CD4-positive, alpha-beta T cell treated with Interleukin-1 beta for 1 hour (primary cell): ENCODE data around the gene TMEM176B.
A peak's percentile ranks its signal among the peaks of the same experiment; 100 is the strongest.
"Not testable (repeated sequence)": the region's sequence is repeated elsewhere in the genome, so short reads cannot be mapped to it uniquely, and the experiment has no call there.

Experiments used
- DNase-seq, 2 donors: peaks; one replicate each; pipeline ENCODE4 v3.0.0-alpha.2; 2020 to 2022

Gene TMEM176B

GRCh38 chr7:150820578-150821198 is 20.5 kb upstream of the TMEM176B start:
- DNase-seq: no peak

- DNase-seq: no peak
These were observed 20.0 kb upstream of the TMEM176B start for GRCh38 chr7:150820148-150820547.

DNA sequence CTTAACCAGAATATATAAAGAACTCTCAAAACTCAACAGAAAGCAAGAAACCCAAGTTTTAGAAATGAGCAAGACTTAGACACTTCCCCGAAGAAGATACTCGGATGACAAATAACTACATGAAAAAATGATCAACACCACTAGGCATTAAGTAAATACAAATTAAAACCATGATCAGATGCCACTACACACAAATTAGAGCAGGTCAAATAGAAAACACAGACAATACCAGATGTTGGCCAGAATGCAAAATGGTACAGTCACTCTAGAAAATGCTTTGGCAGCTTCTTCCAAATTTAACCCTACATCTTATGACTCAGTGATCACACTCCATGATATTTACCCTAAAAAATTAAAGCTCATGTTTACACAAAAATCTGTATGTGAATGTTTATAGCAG is 18.8 kb upstream of the TMEM176B start:
- no peak for DNase-seq

GRCh38 chr7:150814328-150815001 is 14.3 kb upstream of the TMEM176B start:
- DNase-seq: no peak

DNA sequence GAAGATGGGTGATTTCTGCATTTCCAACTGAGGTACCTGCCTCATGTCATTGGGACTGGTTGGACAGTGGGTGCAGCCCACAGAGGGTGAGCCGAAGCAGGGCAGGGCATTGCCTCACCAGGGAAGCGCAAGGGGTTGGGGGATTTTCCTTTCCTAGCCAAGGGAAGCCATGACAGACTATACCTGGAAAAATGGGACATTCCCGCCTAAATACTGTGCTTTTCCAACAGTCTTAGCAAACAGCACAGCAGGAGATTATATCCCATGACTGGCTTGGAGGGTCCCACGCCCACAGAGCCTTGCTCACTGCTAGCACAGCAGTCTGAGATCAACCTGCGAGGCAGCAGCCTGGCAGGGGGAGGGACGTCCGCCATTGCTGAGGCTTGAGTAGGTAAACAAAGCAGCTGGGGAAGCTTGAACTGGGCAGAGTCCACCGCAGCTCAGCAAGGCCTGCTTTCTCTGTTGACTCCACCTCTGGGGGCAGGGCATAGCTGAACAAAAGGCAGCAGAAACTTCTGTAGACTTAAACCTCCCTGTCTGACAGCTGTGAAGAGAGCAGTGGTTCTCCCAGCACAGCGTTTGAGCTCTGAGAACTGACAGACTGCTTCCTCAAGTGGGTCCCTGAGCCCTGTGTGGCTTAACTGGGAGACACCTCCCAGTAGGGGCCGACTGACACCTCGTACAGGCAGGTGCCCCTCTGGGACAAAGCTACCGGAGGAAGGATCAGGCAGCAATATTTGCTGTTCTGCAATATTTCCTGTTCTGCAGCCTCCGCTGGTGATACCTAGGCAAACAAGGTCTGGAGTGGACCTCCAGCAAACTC is 7.7 kb upstream of the TMEM176B start:
- DNase-seq: not testable (repeated sequence)

GRCh38 chr7:150806863-150807262 is 6.7 kb upstream of the TMEM176B start:
- no peak for DNase-seq

DNA sequence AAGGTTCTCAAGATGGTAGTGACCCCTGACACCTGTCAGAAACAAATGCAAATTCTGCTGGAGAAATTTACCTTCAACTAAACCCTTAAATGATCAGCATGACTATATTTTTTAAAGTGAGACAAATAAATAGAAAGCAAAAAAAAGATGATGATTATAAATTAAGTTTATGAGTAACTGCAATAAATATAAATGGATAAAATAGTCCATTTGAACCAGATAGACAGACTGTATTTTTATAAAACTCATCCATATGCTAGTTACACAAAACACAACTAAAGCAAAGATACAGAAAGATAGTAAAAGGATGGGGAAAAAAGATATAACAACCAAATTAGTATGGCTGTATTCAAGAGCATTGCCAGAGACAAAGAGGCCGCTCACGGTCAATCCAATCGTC is 6.3 kb upstream of the TMEM176B start:
- DNase-seq: no peak

DNA sequence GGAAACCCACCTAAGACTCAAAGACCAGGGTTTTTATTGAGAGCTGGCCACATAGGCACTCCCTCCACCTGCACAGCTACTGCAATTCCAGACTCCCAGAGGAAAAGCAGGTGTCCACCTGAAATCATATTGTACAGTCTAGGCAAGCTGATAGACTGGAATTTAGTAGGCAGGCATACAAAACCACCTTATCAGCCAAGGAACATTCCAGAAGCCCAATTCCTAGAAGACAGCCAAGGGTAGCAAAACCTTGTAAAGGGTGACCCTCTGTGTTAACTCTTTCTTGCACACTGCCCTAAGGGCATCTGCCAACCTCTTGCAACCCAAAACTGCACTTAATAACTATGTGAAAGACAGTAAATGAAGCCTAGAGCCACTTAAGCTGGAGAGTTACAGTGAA is 5.7 kb upstream of the TMEM176B start:
- no peak for DNase-seq

DNA sequence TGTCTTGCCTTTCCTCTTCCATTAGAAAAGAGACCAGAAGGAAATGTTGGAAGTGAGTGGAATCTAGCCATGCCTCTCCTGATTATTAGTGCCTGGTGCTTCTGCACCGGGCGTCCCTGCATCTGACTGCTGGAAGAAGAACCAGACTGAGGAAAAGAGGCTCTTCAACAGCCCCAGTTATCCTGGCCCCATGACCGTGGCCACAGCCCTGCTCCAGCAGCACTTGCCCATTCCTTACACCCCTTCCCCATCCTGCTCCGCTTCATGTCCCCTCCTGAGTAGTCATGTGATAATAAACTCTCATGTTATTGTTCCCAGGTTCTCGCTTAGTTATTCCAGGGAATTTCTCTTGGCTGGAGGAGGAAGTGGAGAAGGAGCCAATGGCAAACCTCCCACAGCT is 4.6 kb upstream of the TMEM176B start:
- DNase-seq: no peak

- no peak for DNase-seq
These were observed 3.1 kb upstream of the TMEM176B start for GRCh38 chr7:150803161-150803860.

- DNase-seq: no peak
These were observed 2.0 kb upstream of the TMEM176B start for GRCh38 chr7:150801946-150802771.

GRCh38 chr7:150801242-150801945 is 1.2 kb upstream of the TMEM176B start:
- no peak for DNase-seq

DNA sequence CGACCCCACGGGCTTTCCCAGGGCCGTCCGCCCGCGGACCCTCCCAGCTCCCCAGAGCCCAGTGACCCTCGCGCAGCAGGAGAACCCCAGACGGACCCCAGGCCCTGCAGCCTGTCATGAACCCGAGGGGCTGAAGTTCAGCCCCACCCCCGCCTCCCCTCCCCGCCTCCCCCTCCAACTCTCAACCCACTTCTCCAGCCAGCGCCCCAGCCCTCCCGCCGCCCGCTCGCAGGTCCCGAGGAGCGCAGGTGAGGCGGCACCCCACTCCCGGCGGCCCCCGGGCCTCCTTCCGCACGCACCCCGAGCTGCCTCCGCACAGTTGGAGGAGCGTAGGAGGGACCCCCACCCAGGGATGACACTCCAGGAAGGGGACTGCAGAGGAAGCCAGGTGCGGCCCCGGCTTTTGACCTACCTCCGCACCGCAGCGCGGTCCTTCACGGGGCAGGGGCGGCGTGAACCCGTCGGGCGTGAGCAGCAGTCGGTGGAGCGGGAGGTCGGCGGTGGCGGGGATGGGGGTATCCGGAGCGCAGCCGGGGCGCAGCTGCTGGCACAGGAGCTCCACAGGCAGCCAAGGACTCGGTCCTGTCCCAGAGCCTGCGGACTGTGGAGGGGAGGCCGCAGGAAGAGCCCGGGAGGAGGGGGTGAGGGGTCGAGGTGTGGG is 547 bp upstream of the TMEM176B start, which contains the start of gene TMEM176A:
TMEM176A (plus strand) TSS at position 189 of the 661 bp plus-strand sequence. CDS start 782 bp downstream, outside the sequence.
- peak in 1 of 2 donors; percentile 13 for DNase-seq

DNA sequence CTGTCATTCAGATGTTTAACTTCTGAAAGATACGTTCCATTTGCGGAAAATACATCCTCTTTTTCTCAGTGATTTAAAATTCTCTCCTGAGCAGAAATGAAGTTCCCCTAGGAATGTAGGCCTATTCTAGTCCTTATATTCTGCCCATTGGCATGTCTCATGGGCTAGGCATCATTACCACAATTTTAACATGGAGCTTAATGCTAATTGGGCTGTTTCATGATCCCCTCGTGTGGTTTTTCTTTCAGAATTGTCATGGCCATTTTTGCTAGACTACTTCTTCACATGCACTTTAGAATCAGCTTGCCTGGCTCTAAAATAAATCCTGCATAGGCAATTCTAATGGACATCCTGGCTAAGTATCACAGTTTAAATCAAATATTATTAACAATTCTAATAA is 1.0 kb downstream of the TMEM176B start:
- DNase-seq: no peak

DNA sequence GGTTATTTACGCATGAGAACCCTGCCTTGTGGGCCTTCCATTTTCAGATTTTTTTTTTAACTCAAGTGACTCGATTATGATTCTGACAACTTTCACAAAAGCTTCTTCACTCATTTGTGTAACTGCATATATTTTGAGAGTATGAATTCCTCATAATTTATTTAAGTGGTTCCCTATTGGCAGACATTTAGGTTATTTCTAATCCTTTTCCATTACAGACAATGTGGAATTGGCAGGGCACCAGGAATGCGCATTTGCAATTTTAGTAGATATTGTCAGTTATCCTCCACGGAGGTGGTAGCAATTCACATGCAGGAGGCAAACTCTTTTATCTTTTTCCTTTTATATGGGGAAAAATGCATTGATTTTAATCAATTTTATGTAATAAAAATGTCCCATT is 2.5 kb downstream of the TMEM176B start:
- no peak for DNase-seq

GRCh38 chr7:150793569-150794238 is 6.5 kb downstream of the TMEM176B start:
- no peak for DNase-seq

- DNase-seq: no peak
These were observed 8.3 kb downstream of the TMEM176B start for GRCh38 chr7:150791746-150792452.

GRCh38 chr7:150791304-150791703 is 8.9 kb downstream of the TMEM176B start:
- no peak for DNase-seq

DNA sequence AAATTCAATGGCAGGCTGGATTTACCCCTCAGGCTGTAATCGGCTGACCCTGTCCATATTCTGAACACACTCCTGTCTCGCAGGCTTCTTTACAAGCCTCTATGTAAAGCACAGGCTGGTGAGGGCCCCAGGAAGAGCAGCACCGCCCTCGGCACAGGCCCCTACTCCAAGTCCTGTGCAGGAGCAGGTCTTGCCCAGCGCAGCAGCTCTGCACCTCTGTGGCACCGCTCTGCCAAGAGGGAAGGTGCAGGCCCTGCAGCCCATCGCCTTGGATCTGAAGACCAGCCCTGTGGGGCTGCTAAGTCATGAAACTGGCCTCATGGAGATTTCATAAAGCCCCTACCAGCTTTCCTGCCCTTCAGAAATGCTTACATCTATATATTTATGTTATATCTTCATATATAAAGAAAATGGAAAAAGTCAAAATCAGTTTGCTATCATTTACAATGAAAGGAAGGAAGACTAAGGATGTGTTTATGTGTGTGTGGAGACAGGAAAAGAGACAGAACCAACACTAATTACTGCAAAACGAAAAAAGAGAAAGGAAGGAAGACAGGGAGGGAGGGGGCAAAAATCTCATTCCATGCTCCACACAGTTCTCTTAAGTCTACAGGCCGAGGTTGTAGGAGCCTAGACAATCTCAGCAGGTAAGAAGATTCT is 9.6 kb downstream of the TMEM176B start:
- no peak for DNase-seq
